Mammary epithelial cell (primary cell): ENCODE data around the gene DYDC1.

ENCODE experiments used
- CTCF ChIP-seq, 2 donors: IDR thresholded peaks in 1 of 2; conservative IDR thresholded peaks in 1 of 2; 2 replicates each; pipeline ENCODE4 v1.5.1; 2011 to 2012; ENCODE audit warnings: inconsistent platforms in 2 of 2, low read length in 2 of 2, mild to moderate bottlenecking in 2 of 2, control low read depth in 1 of 2, low read depth in 1 of 2; ENCODE audit not compliant: insufficient read depth in 1 of 2; ENCODE audit errors: extremely low read depth in 1 of 2
- EZH2 ChIP-seq: IDR thresholded peaks from 2 replicates; pipeline ENCODE4 v1.6.1; 2012; ENCODE audit warnings: low read length, inconsistent platforms, borderline replicate concordance

- TF ChIP-seq CTCF (conservative IDR thresholded peaks at IDR 0.05 in 1 of 2, IDR thresholded peaks at IDR 0.05 in 1 of 2; ENCODE audit: extremely low read depth in 1 of 2, insufficient read depth in 1 of 2, low read depth in 1 of 2, low read length in 2 of 2) (no peak), EZH2 (no peak)
Observed at GRCh38 chr10:80379701-80380100, 23.1 kb upstream of the DYDC1 start.
